ENCODE measurements around the gene FRMD5. TPM values are rescaled to one million over a fixed set of nuclear protein-coding genes. Genes with fewer than 3 reads are reported as not detected.
"Not testable (repeated sequence)": the region's sequence is repeated elsewhere in the genome, so short reads cannot be mapped to it uniquely, and the experiment has no call there.

The FRMD5 gene
- total RNA-seq: 10 to 100 TPM in 1 of 2 donors, 1 to 10 TPM in 1; 9.1 to 25.1 TPM
- long read RNA-seq, transcript FRMD5-212 (2 exons, 958 nt): major isoform, 7 of 10 reads
- long read RNA-seq, partial matches to known transcripts: 1 of 10 reads
- long read RNA-seq, other reads (novel, unspliced or antisense): 2 of 10 reads

- DNase-seq: peak; percentile 87
- peak; percentile 99 for ATAC-seq
- intact Hi-C loops (cut with DNase I): no loop called here
These were observed at the start of gene FRMD5 for GRCh38 chr15:44195151-44195740. TSS of gene FRMD5 (minus strand) at chr15:44195271.

- ATAC-seq (no peak), DNase-seq (no peak)
- intact Hi-C loops (cut with DNase I): no loop called here
These were observed 48.8 kb upstream of the FRMD5 start for GRCh38 chr15:44243829-44244228.

- intact Hi-C loops (cut with DNase I): no loop called here
- no peak for DNase-seq
- no peak for ATAC-seq
These were observed 48.1 kb upstream of the FRMD5 start for GRCh38 chr15:44243141-44243540.

GRCh38 chr15:44231842-44232241, 36.8 kb upstream of the FRMD5 start:
- intact Hi-C loops (cut with DNase I): no loop called here
- ATAC-seq: no peak
- no peak for DNase-seq

GRCh38 chr15:44229301-44229700, 34.2 kb upstream of the FRMD5 start:
- ATAC-seq; intact Hi-C loops (cut with DNase I): not testable (repeated sequence)

GRCh38 chr15:44227584-44227983, 32.5 kb upstream of the FRMD5 start:
- intact Hi-C loops (cut with DNase I): no loop called here
- ATAC-seq (no peak), DNase-seq (no peak)

More at GRCh38 chr15:44229301-44229700, 34.2 kb upstream of the FRMD5 start:
- DNase-seq: not testable (repeated sequence)

GRCh38 chr15:44227001-44227400, 31.9 kb upstream of the FRMD5 start:
- ATAC-seq; intact Hi-C loops (cut with DNase I): not testable (repeated sequence)

GRCh38 chr15:44222478-44222877, 27.4 kb upstream of the FRMD5 start:
- ATAC-seq: no peak
- intact Hi-C loops (cut with DNase I): no loop called here
- DNase-seq: no peak

More at GRCh38 chr15:44227001-44227400, 31.9 kb upstream of the FRMD5 start:
- not testable (repeated sequence) for DNase-seq

- no peak for DNase-seq
- ATAC-seq: no peak
- intact Hi-C loops (cut with DNase I): loop anchor here (5.0 to 10.0 kb wide), 3 partner anchors 314 to 344 kb away; no protein-coding TSS in a partner anchor
These were observed 24.0 kb upstream of the FRMD5 start for GRCh38 chr15:44219073-44219472.

GRCh38 chr15:44216958-44217357, 21.9 kb upstream of the FRMD5 start:
- intact Hi-C loops (cut with DNase I): loop anchor here (5.0 to 10.0 kb wide), 3 partner anchors 312 to 342 kb away; no protein-coding TSS in a partner anchor
- ATAC-seq (no peak), DNase-seq (no peak)

GRCh38 chr15:44215594-44215993, 20.5 kb upstream of the FRMD5 start:
- intact Hi-C loops (cut with DNase I): loop anchor here (5.0 to 10.0 kb wide), 3 partner anchors 311 to 341 kb away; no protein-coding TSS in a partner anchor
- DNase-seq (no peak), ATAC-seq (peak in 1 of 2 donors; percentile 48)

GRCh38 chr15:44208956-44209355, 13.9 kb upstream of the FRMD5 start:
- intact Hi-C loops (cut with DNase I): no loop called here
- no peak for DNase-seq
- ATAC-seq: no peak

GRCh38 chr15:44207643-44208042, 12.6 kb upstream of the FRMD5 start:
- ATAC-seq (peak in 1 of 2 donors; percentile 43), DNase-seq (no peak)
- intact Hi-C loops (cut with DNase I): no loop called here

- no peak for ATAC-seq
- intact Hi-C loops (cut with DNase I): no loop called here
- DNase-seq: no peak
These were observed 4.3 kb upstream of the FRMD5 start for GRCh38 chr15:44199393-44199792.

- intact Hi-C loops (cut with DNase I): no loop called here
- ATAC-seq (peak; percentile 46 to 61), DNase-seq (peak; percentile 35)
These were observed 534 bp downstream of the FRMD5 start for GRCh38 chr15:44194323-44195150.

GRCh38 chr15:44193651-44194322, 1.3 kb downstream of the FRMD5 start:
- no peak for ATAC-seq
- intact Hi-C loops (cut with DNase I): no loop called here
- DNase-seq: no peak

- DNase-seq (no peak), ATAC-seq (no peak)
- intact Hi-C loops (cut with DNase I): no loop called here
These were observed 6.3 kb downstream of the FRMD5 start for GRCh38 chr15:44188795-44189194.

GRCh38 chr15:44186705-44187104, 8.4 kb downstream of the FRMD5 start:
- DNase-seq: no peak
- intact Hi-C loops (cut with DNase I): no loop called here
- peak in 1 of 2 donors; percentile 49 for ATAC-seq

- intact Hi-C loops (cut with DNase I): no loop called here
- ATAC-seq: no peak
- no peak for DNase-seq
These were observed 11.7 kb downstream of the FRMD5 start for GRCh38 chr15:44183363-44183762.

GRCh38 chr15:44181410-44181809, 13.7 kb downstream of the FRMD5 start:
- no peak for DNase-seq
- ATAC-seq: no peak
- intact Hi-C loops (cut with DNase I): no loop called here
